Measurements from ENCODE around the gene NEAT1. TPM values are rescaled to one million over a fixed set of nuclear protein-coding genes. Genes with fewer than 3 reads are reported as not detected.

The NEAT1 gene
- total RNA-seq, 4 donors from 2014 or later: 195 to 1,623 (median 652) TPM

GRCh38 chr11:65400307-65401072, 22.1 kb upstream of the NEAT1 start:
- H3K4me3 ChIP-seq (replicated peaks in 1 of 3): no peak overlapping the region
- intact Hi-C loops (cut with DNase I): loop anchor here (5.0 kb wide), 1 partner anchor 197 kb away; the partner anchor contains the start of gene KCNK7
- H3K27me3 ChIP-seq: no peaks in the 10 kb centered on the region
- DNase-seq: no peak
- WGBS, 2 donors: 86 to 88% methylated on average over 10 to 16 of the region's 17 CpGs
- H3K4me1 ChIP-seq: peaks cover 0 to 5% of the 10 kb centered on the region in 2 donors
- no peaks in the 10 kb centered on the region for H3K9me3 ChIP-seq
- no peak overlapping the region for H3K27ac ChIP-seq
- no peak for TF ChIP-seq POLR2A (IDR thresholded peaks at IDR 0.05)
- TF ChIP-seq, protein P1, sequence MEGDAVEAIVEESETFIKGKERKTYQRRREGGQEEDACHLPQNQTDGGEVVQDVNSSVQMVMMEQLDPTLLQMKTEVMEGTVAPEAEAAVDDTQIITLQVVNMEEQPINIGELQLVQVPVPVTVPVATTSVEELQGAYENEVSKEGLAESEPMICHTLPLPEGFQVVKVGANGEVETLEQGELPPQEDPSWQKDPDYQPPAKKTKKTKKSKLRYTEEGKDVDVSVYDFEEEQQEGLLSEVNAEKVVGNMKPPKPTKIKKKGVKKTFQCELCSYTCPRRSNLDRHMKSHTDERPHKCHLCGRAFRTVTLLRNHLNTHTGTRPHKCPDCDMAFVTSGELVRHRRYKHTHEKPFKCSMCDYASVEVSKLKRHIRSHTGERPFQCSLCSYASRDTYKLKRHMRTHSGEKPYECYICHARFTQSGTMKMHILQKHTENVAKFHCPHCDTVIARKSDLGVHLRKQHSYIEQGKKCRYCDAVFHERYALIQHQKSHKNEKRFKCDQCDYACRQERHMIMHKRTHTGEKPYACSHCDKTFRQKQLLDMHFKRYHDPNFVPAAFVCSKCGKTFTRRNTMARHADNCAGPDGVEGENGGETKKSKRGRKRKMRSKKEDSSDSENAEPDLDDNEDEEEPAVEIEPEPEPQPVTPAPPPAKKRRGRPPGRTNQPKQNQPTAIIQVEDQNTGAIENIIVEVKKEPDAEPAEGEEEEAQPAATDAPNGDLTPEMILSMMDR (IDR thresholded peaks at IDR 0.05): no peak
- H3K36me3 ChIP-seq: peaks cover 25 to 44% of the 10 kb centered on the region in 2 donors

DNA sequence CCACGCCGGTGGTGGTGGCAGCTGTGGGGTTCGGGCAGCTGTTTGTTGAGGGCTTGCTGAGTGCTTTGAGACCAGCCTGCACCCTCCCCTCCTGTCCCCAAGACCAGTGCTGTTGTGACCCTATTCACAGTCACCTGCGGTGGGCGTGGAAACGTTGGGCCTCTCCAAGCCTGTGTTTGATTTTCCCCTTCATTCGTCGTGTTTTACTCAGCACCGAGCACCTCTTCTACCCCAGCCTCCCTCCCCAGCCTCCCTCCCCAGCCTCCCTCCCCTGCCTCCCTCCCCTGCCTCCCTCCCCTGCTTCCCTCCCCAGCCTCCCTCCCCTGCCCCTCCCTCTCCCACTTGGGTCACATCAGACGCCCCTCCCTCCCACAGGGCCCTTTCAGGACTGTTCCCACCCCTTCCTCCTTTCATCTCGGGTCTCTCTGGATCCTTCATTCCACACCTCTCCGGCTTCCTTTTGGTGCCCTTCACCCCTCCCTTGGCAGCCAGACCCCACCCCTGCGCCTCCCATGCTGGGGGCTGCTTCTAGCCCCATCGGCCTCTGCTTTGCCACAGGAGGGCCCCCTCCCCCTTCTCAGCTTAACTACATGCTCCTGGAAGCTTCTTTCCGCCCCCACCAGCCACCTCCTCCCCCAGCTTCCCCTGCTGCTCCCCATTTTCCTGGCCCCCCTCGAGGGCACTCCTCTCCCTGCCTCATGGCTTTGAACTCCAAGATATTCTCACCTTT, 21.4 kb upstream of the NEAT1 start:
- Histone ChIP-seq H3K27ac (no peak overlapping the region), H3K36me3 (peaks cover 29 to 44% of the 10 kb centered on the region in 2 donors), H3K4me3 (replicated peaks in 1 of 3) (no peak overlapping the region), H3K4me1 (peaks cover 0 to 5% of the 10 kb centered on the region in 2 donors), H3K27me3 (no peaks in the 10 kb centered on the region), H3K9me3 (no peaks in the 10 kb centered on the region)
- intact Hi-C loops (cut with DNase I): loop anchor here (5.0 kb wide), 1 partner anchor 196 kb away; the partner anchor contains the start of gene KCNK7
- DNase-seq: no peak
- TF ChIP-seq, protein P1 (IDR thresholded peaks at IDR 0.05): no peak
- TF ChIP-seq POLR2A (IDR thresholded peaks at IDR 0.05): no peak
- 83 to 87% methylated on average over 16 of the region's 16 CpGs for WGBS, 2 donors

DNA sequence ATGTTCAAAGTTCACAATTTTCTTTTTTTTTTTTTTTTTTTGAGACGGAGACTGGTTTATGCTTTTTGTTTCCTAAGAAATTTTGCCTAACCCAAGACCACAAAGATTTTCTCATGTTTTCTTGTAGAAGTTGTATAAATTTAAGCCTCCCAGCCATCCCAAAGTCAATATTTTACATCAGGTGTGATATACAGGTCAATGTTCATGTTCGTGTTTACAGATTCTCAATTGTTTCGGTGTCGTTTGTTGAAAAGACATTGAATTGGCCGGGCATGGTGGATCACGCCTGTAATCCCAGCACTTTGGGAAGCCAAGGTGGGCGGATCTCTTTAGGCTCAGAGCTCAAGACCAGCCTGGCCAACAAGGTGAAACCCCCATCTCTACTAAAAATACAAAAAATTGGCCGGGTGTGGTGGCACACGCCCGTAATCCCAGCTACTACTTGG, 20.8 kb upstream of the NEAT1 start:
- Histone ChIP-seq H3K27ac (no peak overlapping the region), H3K36me3 (peaks cover 33 to 47% of the 10 kb centered on the region in 2 donors), H3K4me3 (replicated peaks in 1 of 3) (no peak overlapping the region), H3K27me3 (no peaks in the 10 kb centered on the region), H3K4me1 (peaks cover 0 to 5% of the 10 kb centered on the region in 2 donors), H3K9me3 (no peaks in the 10 kb centered on the region)
- DNase-seq: no peak
- intact Hi-C loops (cut with DNase I): loop anchor here (5.0 kb wide), 1 partner anchor 195 kb away; the partner anchor contains the start of gene KCNK7
- WGBS, 2 donors: 91 to 95% methylated on average over 10 of the region's 10 CpGs
- TF ChIP-seq POLR2A (IDR thresholded peaks at IDR 0.05): no peak
- TF ChIP-seq, protein P1 (IDR thresholded peaks at IDR 0.05): no peak

- Histone ChIP-seq H3K4me3 (replicated peaks in 1 of 3) (no peak overlapping the region), H3K9me3 (no peaks in the 10 kb centered on the region), H3K27me3 (no peaks in the 10 kb centered on the region), H3K36me3 (peaks cover 40 to 51% of the 10 kb centered on the region in 2 donors), H3K27ac (no peak overlapping the region), H3K4me1 (peaks cover 0 to 5% of the 10 kb centered on the region in 2 donors)
- DNase-seq: no peak
- TF ChIP-seq, protein P1 (IDR thresholded peaks at IDR 0.05): no peak
- TF ChIP-seq POLR2A (IDR thresholded peaks at IDR 0.05): no peak
- 88 to 91% methylated on average over 2 of the region's 2 CpGs for WGBS, 2 donors
- intact Hi-C loops (cut with DNase I): loop anchor here (5.0 kb wide), 1 partner anchor 195 kb away; the partner anchor contains the start of gene KCNK7
Observed at GRCh38 chr11:65402790-65403189, 19.8 kb upstream of the NEAT1 start.

Measured in thyroid gland (tissue), 4 donors.